ENCODE measurements around the gene CLEC4G.

DNA sequence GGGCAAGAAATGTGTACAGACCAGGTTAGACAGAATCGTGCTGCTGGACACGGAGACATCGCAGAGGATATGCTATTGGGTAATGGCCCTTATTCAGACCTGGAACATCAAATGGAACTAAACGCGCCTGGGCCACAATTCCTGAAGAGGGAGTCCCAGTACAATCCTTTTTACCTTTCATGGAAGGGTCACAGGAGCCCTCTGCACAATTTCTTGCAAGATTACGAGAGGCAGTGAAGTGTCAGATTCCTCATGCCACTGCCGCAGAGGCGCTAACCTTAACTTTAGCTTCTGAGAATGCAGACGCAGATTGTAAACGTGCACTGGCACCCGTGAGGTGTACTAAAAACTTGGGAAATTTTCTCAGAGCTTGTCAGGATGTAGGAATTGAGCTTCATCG lies 49.2 kb upstream of the CLEC4G start:
- no peak for TF ChIP-seq YY1 (IDR thresholded peaks at IDR 0.05; ENCODE audit: low read depth)
- TF ChIP-seq, protein P1, sequence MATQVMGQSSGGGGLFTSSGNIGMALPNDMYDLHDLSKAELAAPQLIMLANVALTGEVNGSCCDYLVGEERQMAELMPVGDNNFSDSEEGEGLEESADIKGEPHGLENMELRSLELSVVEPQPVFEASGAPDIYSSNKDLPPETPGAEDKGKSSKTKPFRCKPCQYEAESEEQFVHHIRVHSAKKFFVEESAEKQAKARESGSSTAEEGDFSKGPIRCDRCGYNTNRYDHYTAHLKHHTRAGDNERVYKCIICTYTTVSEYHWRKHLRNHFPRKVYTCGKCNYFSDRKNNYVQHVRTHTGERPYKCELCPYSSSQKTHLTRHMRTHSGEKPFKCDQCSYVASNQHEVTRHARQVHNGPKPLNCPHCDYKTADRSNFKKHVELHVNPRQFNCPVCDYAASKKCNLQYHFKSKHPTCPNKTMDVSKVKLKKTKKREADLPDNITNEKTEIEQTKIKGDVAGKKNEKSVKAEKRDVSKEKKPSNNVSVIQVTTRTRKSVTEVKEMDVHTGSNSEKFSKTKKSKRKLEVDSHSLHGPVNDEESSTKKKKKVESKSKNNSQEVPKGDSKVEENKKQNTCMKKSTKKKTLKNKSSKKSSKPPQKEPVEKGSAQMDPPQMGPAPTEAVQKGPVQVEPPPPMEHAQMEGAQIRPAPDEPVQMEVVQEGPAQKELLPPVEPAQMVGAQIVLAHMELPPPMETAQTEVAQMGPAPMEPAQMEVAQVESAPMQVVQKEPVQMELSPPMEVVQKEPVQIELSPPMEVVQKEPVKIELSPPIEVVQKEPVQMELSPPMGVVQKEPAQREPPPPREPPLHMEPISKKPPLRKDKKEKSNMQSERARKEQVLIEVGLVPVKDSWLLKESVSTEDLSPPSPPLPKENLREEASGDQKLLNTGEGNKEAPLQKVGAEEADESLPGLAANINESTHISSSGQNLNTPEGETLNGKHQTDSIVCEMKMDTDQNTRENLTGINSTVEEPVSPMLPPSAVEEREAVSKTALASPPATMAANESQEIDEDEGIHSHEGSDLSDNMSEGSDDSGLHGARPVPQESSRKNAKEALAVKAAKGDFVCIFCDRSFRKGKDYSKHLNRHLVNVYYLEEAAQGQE (IDR thresholded peaks at IDR 0.05; ENCODE audit: low read depth): no peak
- TF ChIP-seq TAF1 (IDR thresholded peaks at IDR 0.05; ENCODE audit: low read depth): no peak

All from Ishikawa (cell line).